ENCODE measurements around the gene LIPH. TPM values are rescaled to one million over a fixed set of nuclear protein-coding genes. Genes with fewer than 3 reads are reported as not detected.
"Not testable (repeated sequence)": the region's sequence is repeated elsewhere in the genome, so short reads cannot be mapped to it uniquely, and the experiment has no call there.

The LIPH gene
- polyA plus RNA-seq (ENCODE audit: low read depth in 6 of 6), result under 1 TPM in 1 of 6 donors, not detected in 5; 0.20 TPM

DNA sequence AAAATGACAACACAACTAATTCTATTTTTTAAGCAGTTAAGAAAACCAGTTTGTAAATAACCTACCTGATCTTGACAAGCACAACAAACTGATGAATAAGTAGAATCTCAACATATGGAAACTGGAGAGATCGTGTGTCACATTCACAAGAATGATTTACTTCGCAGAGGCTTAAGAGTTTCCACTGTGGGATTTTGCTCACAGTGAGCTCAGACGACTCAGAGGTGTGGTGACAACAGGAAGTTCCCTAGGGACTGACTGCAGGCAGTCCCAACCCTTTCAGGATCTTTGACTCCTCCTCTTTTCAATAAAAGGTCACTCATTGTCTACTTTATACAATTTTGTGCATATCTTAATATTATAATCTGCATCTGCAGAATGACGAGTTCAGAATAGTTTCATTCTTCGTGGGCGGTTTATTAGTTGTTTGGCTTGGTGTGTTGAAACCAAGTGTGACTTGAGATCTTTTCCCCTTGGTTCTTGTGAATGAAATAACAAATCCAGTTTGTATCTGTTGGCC lies at the start of gene LIPH:
LIPH (minus strand) TSS at position 231 of the 520 bp plus-strand sequence; CDS start at position 114, 117 bp downstream.
- H3K27me3 Mint-ChIP-seq, result no peaks in the 10 kb centered on the region
- no peak for ATAC-seq (ENCODE audit: low read depth in 2 of 2)
- H3K9me3 Mint-ChIP-seq, result no peaks in the 10 kb centered on the region
- no peak within 1 kb of the TSS for H3K27ac Mint-ChIP-seq
- H3K4me1 Mint-ChIP-seq, result peaks cover 0 to 5% (median 0%) of the 10 kb centered on the region in 3 donors
- DNase-seq, result no peak
- H3K36me3 Mint-ChIP-seq, result no peaks in the 10 kb centered on the region
- no peak within 1 kb of the TSS for H3K4me3 Mint-ChIP-seq

GRCh38 chr3:185595526-185595925 lies 43.1 kb upstream of the LIPH start:
- DNase-seq (peak; percentile 70), ATAC-seq (ENCODE audit: low read depth in 2 of 2) (peak; percentile 96 to 97)
- H3K36me3 Mint-ChIP-seq, result peaks cover 8 to 20% of the 10 kb centered on the region in 2 donors
- H3K27me3 Mint-ChIP-seq, result no peaks in the 10 kb centered on the region
- peak overlapping the region; percentile 29 to 88 (median 54) for H3K4me3 Mint-ChIP-seq
- peak overlapping the region; percentile 85 to 99 (median 96) for H3K27ac Mint-ChIP-seq
- H3K9me3 Mint-ChIP-seq, result no peaks in the 10 kb centered on the region
- H3K4me1 Mint-ChIP-seq, result peaks cover 10 to 35% (median 13%) of the 10 kb centered on the region in 3 donors

GRCh38 chr3:185594073-185594472 lies 41.7 kb upstream of the LIPH start:
- Mint-ChIP-seq H3K36me3 (peaks cover under 1 to 15% of the 10 kb centered on the region in 2 donors), H3K27me3 (no peaks in the 10 kb centered on the region), H3K4me1 (peaks cover 10 to 38% (median 13%) of the 10 kb centered on the region in 3 donors), H3K4me3 (peak overlapping the region in 4 of 8 donors; percentile 12 to 74 (median 54)), H3K9me3 (no peaks in the 10 kb centered on the region), H3K27ac (peak overlapping the region; percentile 18 to 99 (median 92))
- no peak for ATAC-seq (ENCODE audit: low read depth in 2 of 2)
- DNase-seq, result peak; percentile 24

GRCh38 chr3:185586686-185587039 lies 34.3 kb upstream of the LIPH start:
- ATAC-seq (ENCODE audit: low read depth in 2 of 2) (no peak), DNase-seq (no peak)
- Mint-ChIP-seq H3K27me3 (no peaks in the 10 kb centered on the region), H3K9me3 (no peaks in the 10 kb centered on the region), H3K4me3 (peak overlapping the region; percentile 84 to 96 (median 91)), H3K4me1 (peaks cover 22 to 45% (median 31%) of the 10 kb centered on the region in 3 donors), H3K27ac (peak overlapping the region; percentile 70 to 99 (median 97)), H3K36me3 (no peaks in the 10 kb centered on the region)

DNA sequence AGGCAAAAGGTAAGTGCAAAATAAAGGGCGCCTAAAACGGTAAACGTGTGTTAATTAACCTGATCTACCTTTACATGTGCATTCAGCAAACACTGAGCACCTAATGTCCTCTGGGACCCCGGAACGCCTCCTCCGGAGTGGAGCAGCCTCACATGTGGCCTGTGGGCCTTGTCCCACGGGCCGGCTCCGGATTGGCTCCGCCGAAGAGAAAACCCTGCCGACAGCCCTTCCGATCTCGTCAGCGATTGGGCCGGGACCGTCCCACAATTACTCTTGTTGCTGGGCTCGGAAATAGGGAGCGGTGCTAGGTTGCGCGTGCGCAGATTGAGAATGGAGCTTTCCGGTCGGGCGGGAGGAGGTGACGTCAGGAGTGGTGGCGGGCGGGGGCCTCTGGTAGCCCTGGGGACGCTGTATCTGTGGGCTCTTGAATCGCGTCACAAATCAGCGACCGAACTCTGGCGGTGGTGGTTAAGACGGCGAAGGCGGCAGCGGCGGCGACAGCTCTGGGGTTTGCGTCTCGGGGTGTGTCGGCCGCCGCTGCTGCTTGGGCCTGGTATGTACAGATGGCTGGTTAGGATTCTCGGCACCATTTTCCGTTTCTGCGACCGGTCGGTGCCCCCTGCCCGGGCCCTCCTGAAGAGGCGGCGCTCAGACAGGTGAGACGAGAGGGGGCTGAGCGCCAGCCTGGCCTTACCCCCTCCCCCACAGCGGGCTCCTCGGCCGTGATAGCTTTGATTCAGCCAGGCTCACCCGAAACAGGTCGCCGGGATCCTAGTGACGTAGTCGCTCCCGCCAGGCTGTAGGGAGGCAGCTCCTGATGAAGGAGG lies 33.7 kb upstream of the LIPH start, which contains the start of gene SENP2:
SENP2 (plus strand) TSS at position 437 of the 827 bp plus-strand sequence; CDS start at position 556, 119 bp downstream.
- H3K4me1 Mint-ChIP-seq, result peaks cover 22 to 45% (median 31%) of the 10 kb centered on the region in 3 donors
- H3K9me3 Mint-ChIP-seq, result no peaks in the 10 kb centered on the region
- peak; percentile 88 to 90 for ATAC-seq (ENCODE audit: low read depth in 2 of 2)

DNA sequence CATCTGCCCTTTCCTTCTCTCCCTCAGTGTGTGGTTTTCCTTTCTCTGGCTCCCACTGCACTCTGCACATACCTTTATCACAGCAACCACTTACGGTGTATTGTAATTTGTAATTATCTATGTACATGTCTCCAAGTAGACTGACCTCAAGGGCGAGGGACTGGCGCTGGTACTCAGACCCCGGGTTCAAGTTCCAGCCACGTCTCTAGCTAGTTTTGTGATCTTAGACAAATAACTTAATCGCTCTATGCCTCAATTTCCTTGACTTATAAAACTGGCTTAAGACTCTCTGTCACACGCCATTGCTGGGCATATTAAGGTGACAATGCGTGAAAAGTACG lies 33.1 kb upstream of the LIPH start:
- H3K9me3 Mint-ChIP-seq, result no peaks in the 10 kb centered on the region
- ATAC-seq (ENCODE audit: low read depth in 2 of 2) (no peak), DNase-seq (no peak)
- H3K36me3 Mint-ChIP-seq, result no peaks in the 10 kb centered on the region
- peak overlapping the region; percentile 84 to 96 (median 91) for H3K4me3 Mint-ChIP-seq
- H3K4me1 Mint-ChIP-seq, result peaks cover 22 to 45% (median 31%) of the 10 kb centered on the region in 3 donors
- H3K27ac Mint-ChIP-seq, result peak overlapping the region; percentile 70 to 99 (median 97)
- no peaks in the 10 kb centered on the region for H3K27me3 Mint-ChIP-seq

More for the DNA sequence above, 33.7 kb upstream of the LIPH start, which contains the start of gene SENP2:
- H3K4me3 Mint-ChIP-seq, result peak within 1 kb of the TSS; percentile 84 to 96 (median 91)
- no peaks in the 10 kb centered on the region for H3K27me3 Mint-ChIP-seq
- peak within 1 kb of the TSS; percentile 70 to 99 (median 97) for H3K27ac Mint-ChIP-seq
- no peaks in the 10 kb centered on the region for H3K36me3 Mint-ChIP-seq
- peak; percentile 100 for DNase-seq

DNA sequence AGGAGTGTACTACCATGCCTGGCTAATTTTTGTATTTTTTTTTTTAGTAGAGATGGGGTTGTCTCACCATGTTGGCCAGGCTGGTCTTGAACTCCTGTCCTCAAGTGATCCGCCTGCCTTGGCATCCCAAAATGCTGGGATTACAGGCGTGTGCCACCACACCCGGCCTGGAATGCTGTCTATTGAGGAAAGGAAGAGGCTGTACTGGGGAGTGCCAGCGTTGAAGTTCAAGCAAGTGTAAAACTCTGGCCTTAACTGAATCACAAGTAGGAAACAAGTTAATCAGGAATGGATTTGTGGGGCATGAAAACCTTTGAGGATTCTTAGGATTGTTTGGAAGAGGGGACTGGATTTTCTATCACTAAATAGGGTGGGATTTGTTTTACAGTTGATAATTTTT lies 32.3 kb upstream of the LIPH start:
- peaks cover 22 to 45% (median 31%) of the 10 kb centered on the region in 3 donors for H3K4me1 Mint-ChIP-seq

DNA sequence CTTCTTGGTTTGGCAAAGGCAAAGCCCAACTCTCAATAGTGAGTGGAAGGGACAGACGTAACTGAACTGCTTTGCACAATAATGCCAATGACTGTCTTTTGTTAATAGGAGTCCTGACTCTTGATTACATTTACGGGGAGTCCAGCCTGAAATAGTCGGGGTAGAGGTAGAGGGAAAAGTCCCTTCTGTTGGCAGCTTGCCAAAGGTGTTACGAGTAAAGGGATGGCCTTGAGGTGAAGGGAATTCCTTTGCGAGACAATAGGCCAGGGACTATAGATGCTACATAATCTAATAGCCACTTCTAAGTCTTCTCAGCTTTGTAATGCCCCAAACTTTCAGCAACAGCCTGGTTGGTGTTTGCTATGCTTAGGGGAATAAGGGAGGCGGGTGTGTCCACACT lies 31.5 kb upstream of the LIPH start:
- DNase-seq (no peak), ATAC-seq (ENCODE audit: low read depth in 2 of 2) (no peak)
- H3K27ac Mint-ChIP-seq, result peak overlapping the region in 1 of 6 donors; percentile 38
- H3K27me3 Mint-ChIP-seq, result no peaks in the 10 kb centered on the region
- H3K4me3 Mint-ChIP-seq, result peak overlapping the region in 2 of 8 donors; percentile 21 to 37
- peaks cover 22 to 40% (median 30%) of the 10 kb centered on the region in 3 donors for H3K4me1 Mint-ChIP-seq
- H3K36me3 Mint-ChIP-seq, result no peaks in the 10 kb centered on the region
- no peaks in the 10 kb centered on the region for H3K9me3 Mint-ChIP-seq

More for the DNA sequence above, 32.3 kb upstream of the LIPH start:
- no peak for DNase-seq
- H3K36me3 Mint-ChIP-seq, result no peaks in the 10 kb centered on the region
- no peaks in the 10 kb centered on the region for H3K9me3 Mint-ChIP-seq
- H3K27ac Mint-ChIP-seq, result peak overlapping the region; percentile 32 to 95 (median 65)
- H3K27me3 Mint-ChIP-seq, result no peaks in the 10 kb centered on the region
- ATAC-seq (ENCODE audit: low read depth in 2 of 2), result no peak
- H3K4me3 Mint-ChIP-seq, result peak overlapping the region in 6 of 8 donors; percentile 24 to 92 (median 50)

- ATAC-seq (ENCODE audit: low read depth in 2 of 2) (no peak), DNase-seq (no peak)
- Mint-ChIP-seq H3K4me3 (peak overlapping the region in 3 of 8 donors; percentile 10 to 54 (median 43)), H3K27ac (no peak overlapping the region), H3K4me1 (peaks cover 17 to 31% (median 22%) of the 10 kb centered on the region in 3 donors), H3K36me3 (no peaks in the 10 kb centered on the region), H3K27me3 (no peaks in the 10 kb centered on the region), H3K9me3 (no peaks in the 10 kb centered on the region)
These were observed 30.5 kb upstream of the LIPH start for GRCh38 chr3:185582871-185583270.

GRCh38 chr3:185582236-185582635 lies 29.8 kb upstream of the LIPH start:
- Mint-ChIP-seq H3K4me1 (peaks cover 17 to 29% (median 22%) of the 10 kb centered on the region in 3 donors), H3K36me3 (no peaks in the 10 kb centered on the region), H3K9me3 (no peaks in the 10 kb centered on the region), H3K4me3 (peak overlapping the region in 2 of 8 donors; percentile 30 to 43), H3K27ac (no peak overlapping the region), H3K27me3 (no peaks in the 10 kb centered on the region)
- ATAC-seq (ENCODE audit: low read depth in 2 of 2) (no peak), DNase-seq (no peak)

DNA sequence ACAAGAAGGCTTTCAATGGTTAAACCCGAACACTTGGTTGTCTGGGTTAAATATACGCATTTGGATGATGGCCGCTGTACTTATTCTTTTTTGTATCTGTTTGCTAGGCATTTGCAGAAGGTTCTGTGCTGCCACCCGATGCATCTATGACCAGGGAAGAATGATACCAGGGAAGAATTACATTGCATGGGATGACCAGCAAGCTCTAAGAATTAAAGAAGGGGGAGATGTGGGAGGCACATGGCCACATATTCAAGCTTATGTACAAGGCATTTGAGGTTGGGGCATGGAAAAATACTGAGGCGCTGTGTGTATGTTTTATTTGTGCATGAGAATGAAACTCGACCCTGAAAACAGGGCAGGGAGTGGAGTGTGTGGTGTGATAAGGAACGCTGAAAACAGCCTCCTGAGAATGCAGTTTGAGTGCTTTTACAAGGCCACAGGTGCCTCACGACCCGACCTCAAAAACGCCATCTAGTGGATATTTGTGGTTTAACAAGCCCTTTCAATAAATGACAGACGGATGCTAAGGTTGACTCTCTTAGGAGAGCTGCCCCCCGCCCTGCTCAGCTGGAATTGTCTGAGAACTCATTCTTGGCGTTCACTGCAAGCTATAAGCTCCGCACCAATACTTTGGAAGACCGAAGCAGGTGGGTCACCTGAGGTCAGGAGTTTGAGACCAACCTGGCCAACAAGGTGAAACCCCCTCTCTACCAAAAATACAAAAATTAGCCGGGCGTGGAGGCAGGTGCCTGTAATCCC lies 22.9 kb upstream of the LIPH start:
- H3K27ac Mint-ChIP-seq, result peak overlapping the region in 3 of 6 donors; percentile 9 to 79 (median 49)
- not testable (repeated sequence) for H3K4me3 Mint-ChIP-seq, H3K4me1 Mint-ChIP-seq, H3K27me3 Mint-ChIP-seq
- H3K9me3 Mint-ChIP-seq, result peaks cover 5 to 23% (median 17%) of the 10 kb centered on the region in 7 donors
- peaks cover 0 to 12% of the 10 kb centered on the region in 2 donors for H3K36me3 Mint-ChIP-seq
- ATAC-seq (ENCODE audit: low read depth in 2 of 2) (peak; percentile 82 to 98), DNase-seq (peak; percentile 53)

- peaks cover 0 to 7% (median 6%) of the 10 kb centered on the region in 3 donors for H3K4me1 Mint-ChIP-seq
These were observed 19.8 kb upstream of the LIPH start for GRCh38 chr3:185572183-185572582.

DNA sequence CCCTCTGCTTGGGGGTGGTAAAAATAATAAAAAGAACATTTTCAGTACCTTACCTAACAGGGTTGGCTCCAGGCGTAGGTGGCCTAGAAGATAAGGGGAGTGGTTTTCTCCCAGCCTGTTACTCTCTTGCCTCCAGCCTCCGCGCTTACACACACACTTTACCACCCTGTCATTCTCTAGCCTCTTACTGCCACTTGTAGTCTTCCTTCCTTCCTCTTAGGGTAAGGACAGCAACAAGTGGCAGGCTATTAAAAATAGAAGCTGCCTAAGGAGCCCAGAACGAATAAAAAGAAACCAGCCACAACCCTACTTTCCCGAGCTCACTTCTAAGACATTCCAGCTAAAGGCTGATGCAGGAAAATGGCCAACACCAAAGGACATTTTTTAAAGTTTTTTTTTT lies 9.6 kb upstream of the LIPH start:
- Mint-ChIP-seq H3K9me3 (no peaks in the 10 kb centered on the region), H3K27me3 (peaks cover 8 to 13% (median 10%) of the 10 kb centered on the region in 3 donors), H3K4me1 (peaks cover 8 to 20% (median 16%) of the 10 kb centered on the region in 3 donors), H3K36me3 (no peaks in the 10 kb centered on the region), H3K4me3 (no peak overlapping the region), H3K27ac (peak overlapping the region in 1 of 6 donors; percentile 47)
- DNase-seq, result no peak
- no peak for ATAC-seq (ENCODE audit: low read depth in 2 of 2)

More at GRCh38 chr3:185572183-185572582, 19.8 kb upstream of the LIPH start:
- Mint-ChIP-seq H3K27ac (no peak overlapping the region), H3K27me3 (no peaks in the 10 kb centered on the region), H3K9me3 (peaks cover 5 to 25% (median 20%) of the 10 kb centered on the region in 7 donors), H3K4me3 (no peak overlapping the region), H3K36me3 (peaks cover 0 to 12% of the 10 kb centered on the region in 2 donors)
- DNase-seq (no peak), ATAC-seq (ENCODE audit: low read depth in 2 of 2) (no peak)

All from naive B cell (primary cell).